Measurements from ENCODE around the gene ZNF70. TPM values are rescaled to one million over a fixed set of nuclear protein-coding genes. Genes with fewer than 3 reads are reported as not detected.

The ZNF70 gene
- total RNA-seq, result 0.99 and 2.3 TPM in 2 replicates

DNA sequence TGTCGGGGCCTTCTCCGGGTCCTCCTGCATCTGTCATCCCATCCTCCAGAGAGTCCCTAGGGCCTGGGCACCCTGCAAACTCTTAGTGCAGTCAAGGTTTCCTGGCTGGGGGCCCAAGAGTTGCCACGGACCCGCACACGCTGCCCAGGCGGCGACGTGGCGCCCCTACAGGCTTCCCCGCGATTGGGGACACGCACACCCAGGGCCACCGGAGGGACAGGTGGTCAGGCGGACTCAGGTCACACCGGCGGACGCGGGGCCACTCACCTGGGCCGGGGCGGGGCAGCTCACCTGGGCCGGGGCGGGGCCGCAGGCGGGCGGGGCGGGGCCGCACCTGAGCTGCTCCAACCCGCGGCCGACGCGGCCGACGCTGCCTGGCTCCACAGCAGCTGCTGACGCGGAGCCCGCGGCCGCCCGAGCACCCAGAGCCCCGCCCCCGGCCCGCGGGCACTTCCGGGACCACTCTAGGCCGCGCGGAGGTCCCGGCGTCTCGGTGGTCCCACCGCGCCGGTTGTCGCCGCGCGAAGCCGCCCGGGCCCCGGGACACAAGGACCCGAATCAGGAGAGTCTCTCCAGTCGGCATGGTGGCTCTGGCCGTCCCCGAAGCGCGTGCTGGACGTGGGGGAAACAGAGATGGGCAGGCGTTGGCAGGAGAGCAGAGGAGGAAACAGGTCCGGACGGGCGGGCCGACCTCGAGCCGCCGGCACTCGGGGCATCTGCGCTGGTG lies at the start of gene ZNF70:
TSS of gene ZNF70 (minus strand) at position 399 of the 727 bp plus-strand sequence. CDS start 5,972 bp downstream, outside the sequence.

DNA sequence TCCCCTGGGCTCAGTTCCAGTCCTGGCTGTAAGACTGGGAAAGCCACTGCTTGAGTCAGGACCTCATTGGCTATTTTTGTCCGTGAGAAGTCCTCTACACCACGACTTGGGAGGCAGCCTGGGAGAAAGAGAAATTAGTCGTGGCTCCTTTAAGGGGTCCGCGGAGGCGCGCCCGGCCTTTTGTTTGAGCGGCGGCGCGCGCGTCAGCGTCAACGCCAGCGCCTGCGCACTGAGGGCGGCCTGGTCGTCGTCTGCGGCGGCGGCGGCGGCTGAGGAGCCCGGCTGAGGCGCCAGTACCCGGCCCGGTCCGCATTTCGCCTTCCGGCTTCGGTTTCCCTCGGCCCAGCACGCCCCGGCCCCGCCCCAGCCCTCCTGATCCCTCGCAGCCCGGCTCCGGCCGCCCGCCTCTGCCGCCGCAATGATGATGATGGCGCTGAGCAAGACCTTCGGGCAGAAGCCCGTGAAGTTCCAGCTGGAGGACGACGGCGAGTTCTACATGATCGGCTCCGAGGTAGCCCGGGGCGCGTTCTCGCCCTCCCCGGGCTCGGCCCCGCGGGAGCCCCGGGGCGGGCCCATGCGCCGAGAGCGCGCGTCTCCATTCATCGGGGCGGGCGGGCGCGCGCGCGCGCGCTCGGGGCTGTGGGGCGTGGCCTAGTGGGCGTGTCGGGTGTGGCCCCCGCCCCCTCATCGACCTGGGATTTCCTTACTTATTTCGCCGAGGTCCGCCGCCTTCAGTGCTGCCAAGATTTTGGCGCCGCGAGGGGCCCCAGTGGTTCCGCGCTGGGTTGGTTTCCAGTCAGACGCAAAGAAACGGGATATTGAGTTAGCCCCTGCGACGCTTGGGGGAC lies 36.1 kb upstream of the ZNF70 start, which contains the start of gene SMARCB1:
TSS of gene SMARCB1 (plus strand) at position 215 of the 848 bp plus-strand sequence. CDS start at position 419, 204 bp downstream.

DNA sequence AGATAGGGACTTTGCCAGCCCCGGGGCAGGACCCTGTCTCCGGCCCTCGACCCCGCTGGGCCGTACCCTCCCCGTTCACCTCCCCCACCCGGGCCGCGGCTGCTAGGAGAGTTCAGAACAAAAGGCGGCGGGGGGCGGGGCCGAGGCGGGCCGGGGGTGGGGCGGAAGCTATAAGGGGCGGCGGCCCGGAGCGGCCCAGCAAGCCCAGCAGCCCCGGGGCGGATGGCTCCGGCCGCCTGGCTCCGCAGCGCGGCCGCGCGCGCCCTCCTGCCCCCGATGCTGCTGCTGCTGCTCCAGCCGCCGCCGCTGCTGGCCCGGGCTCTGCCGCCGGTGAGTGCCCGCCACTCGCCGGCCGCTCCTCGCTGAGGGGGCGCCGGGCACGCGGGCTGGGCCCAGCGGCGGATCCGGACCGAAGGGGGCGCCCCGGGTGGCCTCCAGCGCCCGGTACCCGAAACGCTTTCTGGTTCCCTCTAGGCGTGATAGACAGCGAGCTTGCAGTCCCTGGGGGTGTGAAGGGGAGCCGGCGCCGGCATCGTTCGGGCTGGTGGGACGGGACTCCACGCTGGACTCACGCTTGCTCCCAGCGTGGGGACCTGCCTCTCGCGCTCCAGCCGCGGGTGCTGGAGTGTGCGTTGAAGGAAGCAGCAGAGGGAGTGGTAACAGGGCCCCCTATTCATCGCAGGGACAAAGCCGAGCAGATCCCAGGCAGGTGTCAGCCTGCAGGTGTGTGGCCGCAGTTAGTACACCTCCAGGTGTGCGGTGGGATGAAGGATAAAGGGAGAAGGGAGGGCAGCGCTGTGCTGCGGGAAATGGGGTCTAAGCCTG lies 21.9 kb upstream of the ZNF70 start, which contains the start of gene MMP11:
TSS of gene MMP11 (plus strand) at position 201 of the 825 bp plus-strand sequence. CDS start at position 223, 22 bp downstream.

DNA sequence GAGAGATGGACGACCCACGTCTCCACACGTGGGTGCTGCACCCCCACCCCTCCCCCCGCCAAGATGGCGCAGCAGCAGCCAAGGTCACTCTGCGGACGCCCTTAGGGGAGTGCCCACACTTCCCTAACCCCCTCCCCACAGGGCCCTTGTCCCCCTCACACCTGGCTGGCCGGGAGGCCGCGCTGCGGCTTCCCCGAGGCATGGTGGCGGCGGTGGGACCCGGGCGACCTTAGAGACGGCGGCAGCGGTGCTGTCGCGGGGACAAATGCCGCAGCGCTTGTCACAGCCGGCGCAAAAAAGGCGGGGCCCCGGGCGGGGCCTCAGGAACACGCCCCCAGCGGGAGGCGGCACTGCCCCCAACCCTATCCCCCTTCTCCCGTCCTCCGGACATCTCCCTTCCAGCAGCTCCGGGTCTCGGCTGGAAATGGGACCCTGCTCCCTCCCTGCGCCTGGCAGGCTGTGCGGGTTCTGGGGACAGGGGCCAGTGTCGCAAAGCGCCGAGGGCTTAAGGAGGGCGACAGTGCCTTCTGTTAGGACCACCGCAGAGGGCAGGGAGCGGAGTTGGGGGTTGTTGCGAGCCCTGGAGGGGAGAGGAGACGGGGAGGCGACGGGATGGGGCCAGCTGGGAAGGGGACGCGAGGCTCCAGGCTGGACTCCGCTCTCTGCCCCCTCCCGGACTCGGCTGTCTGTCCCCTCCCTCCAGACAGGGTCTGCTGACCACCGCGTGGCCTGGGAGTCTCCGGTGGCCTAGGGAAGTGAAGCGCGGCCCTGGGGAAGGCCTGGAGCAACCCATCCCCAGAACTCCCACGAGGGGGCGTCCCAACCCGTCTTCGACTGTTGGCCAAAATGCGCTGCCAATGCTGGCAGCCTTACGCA lies 17.0 kb upstream of the ZNF70 start, which contains the start of gene CHCHD10:
TSS of gene CHCHD10 (minus strand) at position 300 of the 876 bp plus-strand sequence. CDS start at position 202, 98 bp downstream.

DNA sequence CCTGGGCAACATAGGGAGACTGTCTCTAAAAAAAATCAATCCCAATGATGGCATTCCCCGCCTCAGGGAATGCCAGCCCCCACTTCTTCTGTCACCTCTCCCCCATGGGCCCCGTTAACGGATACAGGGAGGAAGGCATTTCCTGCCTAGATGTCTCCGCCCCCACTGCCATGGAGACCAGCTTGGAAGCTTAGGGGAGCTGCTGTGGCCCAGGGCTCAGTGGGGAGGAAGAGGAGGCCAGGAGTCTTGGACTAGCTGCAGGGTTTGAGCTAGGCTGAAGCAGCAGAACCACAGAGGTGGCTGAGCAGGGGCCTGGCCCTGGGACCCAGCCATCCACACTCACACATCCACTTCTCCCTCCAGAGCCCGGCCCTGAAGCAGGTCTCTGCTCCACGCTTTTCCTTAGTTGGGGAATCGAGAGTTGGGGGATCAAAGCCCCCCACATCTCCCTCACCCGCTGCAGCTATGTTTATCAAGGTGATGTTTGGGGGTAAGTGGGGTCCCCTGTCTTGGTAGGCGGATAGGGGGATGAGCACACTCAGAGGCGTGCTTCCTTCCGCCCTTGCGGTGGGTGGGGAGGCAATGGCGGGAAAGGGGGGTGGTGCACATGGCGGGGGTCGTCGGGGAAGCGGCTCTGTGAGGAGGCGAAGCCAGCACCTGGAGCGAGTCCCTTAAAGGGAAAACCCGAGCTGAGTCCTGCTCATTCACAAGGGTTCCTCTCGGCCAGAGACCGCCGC lies 12.1 kb upstream of the ZNF70 start, which contains the start of gene C22orf15:
TSS of gene C22orf15 (plus strand) at position 149 of the 737 bp plus-strand sequence. CDS start at position 466, 317 bp downstream.

DNA sequence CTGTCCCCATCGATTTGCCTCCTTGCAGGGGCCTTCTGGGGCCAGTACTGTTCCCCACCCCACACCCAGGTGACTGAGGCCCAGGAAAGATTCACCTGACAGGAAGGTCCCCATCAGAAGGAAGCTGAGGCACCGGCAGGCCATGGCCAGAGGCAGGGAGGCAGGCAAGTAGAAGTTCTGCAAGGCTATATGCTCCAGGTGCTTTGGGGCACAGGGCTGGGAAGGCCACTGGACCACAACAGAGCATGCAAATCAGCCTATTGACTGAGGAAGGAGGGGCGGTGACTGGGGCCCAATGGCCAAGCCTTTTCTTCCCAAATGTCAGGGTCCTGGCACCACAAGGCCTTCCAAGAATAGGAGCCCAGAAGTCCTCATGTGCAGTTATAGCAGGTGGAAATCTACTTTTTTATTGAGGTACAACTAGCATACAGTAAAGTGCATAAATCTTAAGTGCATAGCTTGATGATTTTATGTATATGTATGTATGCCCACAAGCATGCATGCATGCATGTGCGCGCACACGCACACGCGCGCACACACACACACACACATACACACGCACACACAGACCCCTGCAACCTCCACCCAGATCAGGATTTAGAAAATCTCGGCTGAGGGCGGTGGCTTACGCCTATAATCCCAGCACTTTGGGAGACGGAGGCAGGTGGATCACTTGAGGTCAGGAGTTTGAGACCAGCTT lies 3.5 kb upstream of the ZNF70 start, which contains the start of gene VPREB3:
TSS of gene VPREB3 (minus strand) at position 206 of the 700 bp plus-strand sequence. CDS start at position 144, 62 bp downstream.

DNA sequence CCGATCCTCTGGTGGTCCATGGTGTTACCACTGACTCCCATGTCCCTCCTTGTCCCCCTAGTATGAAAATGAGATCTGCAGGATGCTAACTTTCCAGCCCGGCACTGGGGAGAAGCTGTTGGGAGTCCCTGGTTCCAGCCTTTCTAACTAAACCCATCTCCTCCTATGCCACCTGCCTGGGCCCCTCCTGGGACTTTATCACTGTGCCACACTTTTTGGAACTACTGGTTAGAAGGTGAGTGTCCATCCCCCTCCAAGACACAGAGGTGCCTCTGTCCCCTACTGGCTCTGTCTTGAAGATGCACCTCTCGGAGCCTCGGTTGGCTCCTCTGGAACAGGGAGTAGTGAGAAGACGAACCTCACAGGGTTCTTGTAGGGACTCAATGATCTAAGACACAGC lies 60.2 kb downstream of the ZNF70 start, which contains the start of gene RGL4:
TSS of gene RGL4 (plus strand) at position 301 of the 400 bp plus-strand sequence. CDS start 1,018 bp downstream, outside the sequence.

Other genes with a start within 250 kb of the ZNF70 start
- gene IGLL1, start 170.8 kb downstream of the ZNF70 start, total RNA-seq, result not detected in 2 replicates
- not detected in 2 replicates for gene DRICH1, start 118.8 kb downstream of the ZNF70 start, total RNA-seq
- not detected in 2 replicates for gene RGL4, start 60.1 kb downstream of the ZNF70 start, total RNA-seq
- gene VPREB3, start 3.3 kb upstream of the ZNF70 start, total RNA-seq, result not detected in 2 replicates
- gene C22orf15, start 11.9 kb upstream of the ZNF70 start, total RNA-seq, result not detected in 2 replicates
- gene CHCHD10, start 16.9 kb upstream of the ZNF70 start, total RNA-seq, result 8.3 and 13.7 TPM in 2 replicates
- gene MMP11, start 21.7 kb upstream of the ZNF70 start, total RNA-seq, result 0.38 and 0.47 TPM in 2 replicates
- 119 and 127 TPM in 2 replicates for gene SMARCB1, start 35.9 kb upstream of the ZNF70 start, total RNA-seq
- 1.4 and 5.6 TPM in 2 replicates for gene DERL3, start 87.9 kb upstream of the ZNF70 start, total RNA-seq
- 3.3 and 3.4 TPM in 2 replicates for gene SLC2A11, start 106.8 kb upstream of the ZNF70 start, total RNA-seq
- gene MIF, start 143.3 kb upstream of the ZNF70 start, total RNA-seq, result 889 and 913 TPM in 2 replicates
- 2.4 and 6.5 TPM in 2 replicates for gene GSTT2B, start 210.1 kb upstream of the ZNF70 start, total RNA-seq
- 1.5 and 2.9 TPM in 2 replicates for gene DDTL, start 215.8 kb upstream of the ZNF70 start, total RNA-seq
- gene DDT, start 223.3 kb upstream of the ZNF70 start, total RNA-seq, result 132 and 143 TPM in 2 replicates
- gene GSTT2, start 229.0 kb upstream of the ZNF70 start, total RNA-seq, result 0.49 TPM in 1 of 2 replicates, not detected in the other